Spinal cord (tissue), 10 donors: Measurements from ENCODE around the gene ACADM. TPM values are rescaled to one million over a fixed set of nuclear protein-coding genes. Genes with fewer than 3 reads are reported as not detected.
"Not testable (repeated sequence)": the region's sequence is repeated elsewhere in the genome, so short reads cannot be mapped to it uniquely, and the experiment has no call there.

ENCODE experiments used
- DNase-seq, 6 donors: peaks; one replicate each; pipeline versions ENCODE4 v3.0.0 to v3.0.0-alpha.2; 2013 to 2015; ENCODE audit warnings: low spot score in 6 of 6, low read depth in 4 of 6
- H3K27ac ChIP-seq: one replicate; pipeline ENCODE4 v1.5.1; 2013; ENCODE audit warnings: low read depth, low read length, control low read depth
- H3K27me3 ChIP-seq: one replicate; pipeline ENCODE4 v1.6.1; 2013; ENCODE audit warnings: low read length; ENCODE audit not compliant: control insufficient read depth, insufficient read depth
- H3K36me3 ChIP-seq: one replicate; pipeline ENCODE4 v1.6.1; 2013; ENCODE audit warnings: low read length; ENCODE audit not compliant: control insufficient read depth, insufficient read depth
- H3K4me1 ChIP-seq: one replicate; pipeline ENCODE4 v1.6.1; 2013; ENCODE audit warnings: low read length; ENCODE audit not compliant: control insufficient read depth, insufficient read depth
- H3K4me3 ChIP-seq: one replicate; pipeline ENCODE4 v1.5.1; 2013; ENCODE audit warnings: low read depth, low read length, control low read depth
- H3K9me3 ChIP-seq: one replicate; pipeline ENCODE4 v1.6.1; 2013; ENCODE audit warnings: low read length; ENCODE audit not compliant: control insufficient read depth, insufficient read depth
- WGBS: methylation state at CpG from one replicate; pipeline ENCODE4 v1.1.5; 2013; ENCODE audit warnings: missing lambda C conversion rate; ENCODE audit not compliant: insufficient coverage; 5-methylcytosine and 5-hydroxymethylcytosine counted together
- polyA plus RNA-seq, 2 donors: library from polyadenylated mRNA; unstranded; fragments of 120-200 nt; gene quantifications; one replicate each; pipeline ENCODE4 v1.2.1, GENCODE V29; 2013; ENCODE audit not compliant: insufficient read length in 2 of 2
- total RNA-seq, 2 donors: library from RNA; depleted of rRNA in 1 of 2; stranded (reverse); fragments of 120-200 nt in 1 of 2; fragments of >200 nt in 1 of 2; gene quantifications; one replicate each; pipeline versions ENCODE4 v1.2.3 to v1.2.4, GENCODE V29; 2013 to 2014
- donor health status: healthy.

ACADM gene
- total and polyA plus RNA-seq, 4 donors = 73.7 to 88.5 (median 84.1) TPM

DNA sequence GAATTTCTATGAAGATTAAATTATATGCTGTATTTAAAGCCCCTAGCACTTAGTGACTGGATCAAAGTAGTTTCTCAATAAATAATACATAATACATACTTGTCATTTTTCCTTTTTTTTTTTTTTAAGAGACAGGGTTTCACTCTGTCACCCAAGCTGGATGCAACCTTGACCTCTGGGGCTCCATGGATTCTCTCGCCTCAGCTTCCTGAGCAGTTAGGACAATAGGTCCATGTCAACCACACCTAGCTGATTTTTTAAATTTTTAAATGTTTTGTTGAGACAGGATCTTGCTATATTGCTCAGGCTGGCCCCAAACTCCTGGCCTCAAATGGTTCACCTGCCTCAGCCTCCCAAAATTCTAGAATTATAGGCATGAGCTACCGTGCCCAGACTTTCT is 5.9 kb downstream of the ACADM start:
- no peak for DNase-seq
- Histone ChIP-seq H3K27ac (no peak overlapping the region), H3K36me3 (peaks cover 14% of the 10 kb centered on the region), H3K4me1 (peaks cover 8% of the 10 kb centered on the region), H3K4me3 (no peak overlapping the region), H3K27me3 (no peaks in the 10 kb centered on the region), H3K9me3 (no peaks in the 10 kb centered on the region)
- 100% methylated on average over 1 of the region's 2 CpGs for WGBS

DNA sequence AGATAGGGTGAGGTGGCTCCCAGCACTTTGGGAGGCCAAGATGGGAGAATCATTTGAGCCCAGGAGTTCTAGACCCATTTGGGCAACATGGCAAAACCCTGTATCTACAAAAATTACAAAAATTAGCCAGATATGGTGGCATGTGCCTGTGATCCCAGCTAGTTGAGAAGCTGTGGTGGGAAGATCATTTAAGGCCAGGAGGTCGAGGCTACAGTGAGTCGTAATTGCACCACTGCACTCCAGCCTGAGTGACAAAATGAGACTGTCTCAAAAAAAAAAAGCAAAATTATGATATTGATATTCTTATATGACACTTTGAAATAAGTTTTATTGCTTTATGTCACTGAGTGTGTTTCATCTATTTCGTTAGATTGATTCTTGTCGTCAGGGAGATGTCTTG is 7.4 kb downstream of the ACADM start:
- Histone ChIP-seq H3K36me3 (peaks cover 20% of the 10 kb centered on the region), H3K27ac (no peak overlapping the region), H3K9me3 (no peaks in the 10 kb centered on the region), H3K27me3 (no peaks in the 10 kb centered on the region), H3K4me1 (peaks cover under 1% of the 10 kb centered on the region), H3K4me3 (no peak overlapping the region)
- WGBS = no CpG with 5 or more reads among the region's 4 CpGs
- DNase-seq = no peak

- H3K9me3 ChIP-seq = no peaks in the 10 kb centered on the region
- no peaks in the 10 kb centered on the region for H3K4me1 ChIP-seq
- WGBS = no CpG with 5 or more reads among the region's 1 CpG
- H3K36me3 ChIP-seq = peaks cover 20% of the 10 kb centered on the region
- H3K27me3 ChIP-seq = no peaks in the 10 kb centered on the region
- H3K27ac ChIP-seq = no peak overlapping the region
- no peak overlapping the region for H3K4me3 ChIP-seq
- no peak for DNase-seq
These were observed 8.2 kb downstream of the ACADM start for GRCh38 chr1:75732703-75733102.

- DNase-seq = no peak
- 98% methylated on average over 5 of the region's 5 CpGs for WGBS
- no peak overlapping the region for H3K27ac ChIP-seq
- no peak overlapping the region for H3K4me3 ChIP-seq
- H3K9me3 ChIP-seq = no peaks in the 10 kb centered on the region
- H3K4me1 ChIP-seq = no peaks in the 10 kb centered on the region
- no peaks in the 10 kb centered on the region for H3K27me3 ChIP-seq
- H3K36me3 ChIP-seq = peaks cover 23% of the 10 kb centered on the region
These were observed 9.2 kb downstream of the ACADM start for GRCh38 chr1:75733661-75734060.

DNA sequence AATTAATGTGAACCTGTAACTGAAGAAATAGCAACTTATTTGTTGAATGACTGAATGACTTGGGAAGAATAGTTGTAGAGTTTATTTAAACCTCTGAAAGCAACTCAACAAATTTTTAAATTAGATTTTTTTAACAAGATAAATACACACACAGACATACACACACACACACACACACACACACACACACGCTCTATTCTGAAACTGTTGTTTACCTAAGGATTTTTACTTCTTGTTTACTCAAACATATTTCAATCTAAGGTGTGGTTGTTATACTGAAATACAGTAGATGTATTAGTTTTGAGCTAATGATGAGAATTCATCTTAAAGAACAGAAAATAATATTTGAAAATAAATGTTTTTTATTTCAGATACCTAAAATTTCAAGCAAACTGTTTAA is 11.5 kb downstream of the ACADM start:
- peaks cover 26% of the 10 kb centered on the region for H3K36me3 ChIP-seq
- no peaks in the 10 kb centered on the region for H3K9me3 ChIP-seq
- H3K27me3 ChIP-seq = no peaks in the 10 kb centered on the region
- H3K27ac ChIP-seq = no peak overlapping the region
- DNase-seq = no peak
- no peak overlapping the region for H3K4me3 ChIP-seq
- H3K4me1 ChIP-seq = no peaks in the 10 kb centered on the region
- WGBS = no CpG with 5 or more reads among the region's 1 CpG

- Histone ChIP-seq H3K4me3 (no peak overlapping the region), H3K27me3 (no peaks in the 10 kb centered on the region), H3K27ac (no peak overlapping the region), H3K4me1 (no peaks in the 10 kb centered on the region), H3K36me3 (peaks cover 26% of the 10 kb centered on the region), H3K9me3 (no peaks in the 10 kb centered on the region)
- 100% methylated on average over 1 of the region's 6 CpGs for WGBS
- DNase-seq = no peak
These were observed 17.6 kb downstream of the ACADM start for GRCh38 chr1:75742047-75742625.

- no peak overlapping the region for H3K27ac ChIP-seq
These were observed 20.8 kb downstream of the ACADM start for GRCh38 chr1:75745276-75745675.

GRCh38 chr1:75757210-75757609 is 32.7 kb downstream of the ACADM start:
- not testable (repeated sequence) for H3K27me3 ChIP-seq, H3K9me3 ChIP-seq, DNase-seq, H3K27ac ChIP-seq, H3K4me3 ChIP-seq, H3K4me1 ChIP-seq
- H3K36me3 ChIP-seq = peaks cover 23% of the 10 kb centered on the region

More at GRCh38 chr1:75745276-75745675, 20.8 kb downstream of the ACADM start:
- 86% methylated on average over 1 of the region's 4 CpGs for WGBS
- Histone ChIP-seq H3K4me3 (no peak overlapping the region), H3K36me3 (peaks cover 20% of the 10 kb centered on the region), H3K27me3 (no peaks in the 10 kb centered on the region), H3K4me1 (no peaks in the 10 kb centered on the region), H3K9me3 (no peaks in the 10 kb centered on the region)
- no peak for DNase-seq

GRCh38 chr1:75758543-75758942 is 34.0 kb downstream of the ACADM start:
- H3K4me3 ChIP-seq, H3K27me3 ChIP-seq, DNase-seq, H3K27ac ChIP-seq, H3K4me1 ChIP-seq, H3K9me3 ChIP-seq: not testable (repeated sequence)
- 100% methylated on average over 2 of the region's 4 CpGs for WGBS
- peaks cover 23% of the 10 kb centered on the region for H3K36me3 ChIP-seq

DNA sequence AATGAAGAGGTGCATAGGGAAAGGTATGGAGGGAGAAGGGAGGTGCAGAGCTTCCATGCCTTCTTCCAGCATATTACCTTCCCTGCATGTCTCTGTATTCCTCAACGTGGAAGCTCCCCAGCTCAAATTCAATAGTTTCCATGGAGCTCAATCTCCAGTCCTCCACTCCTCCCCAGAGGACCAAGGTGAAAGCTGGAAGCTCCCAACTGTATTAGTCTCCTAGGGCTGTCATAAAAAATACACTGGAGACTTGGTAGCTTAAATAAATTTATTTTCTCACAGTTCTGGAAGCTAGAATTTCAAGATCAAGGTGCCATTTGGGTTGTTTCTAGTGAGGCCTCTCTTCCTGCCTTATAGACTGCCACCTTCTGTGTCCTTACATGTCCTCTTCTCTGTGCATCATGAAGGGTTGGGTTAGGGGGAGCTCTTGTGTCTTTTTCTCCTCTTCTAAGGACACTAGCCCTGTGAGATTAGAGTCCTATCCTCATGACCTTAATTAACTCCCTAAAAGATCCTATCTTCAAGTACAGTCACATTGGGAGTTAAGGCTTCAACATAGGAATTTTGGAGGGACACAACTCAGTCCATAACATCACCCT is 39.6 kb downstream of the ACADM start:
- Histone ChIP-seq H3K4me3 (no peak overlapping the region), H3K36me3 (peaks cover 3% of the 10 kb centered on the region)
- 86% methylated on average over 1 of the region's 1 CpG for WGBS

More for the DNA sequence above, 39.6 kb downstream of the ACADM start:
- no peak overlapping the region for H3K27ac ChIP-seq
- no peak for DNase-seq
- no peaks in the 10 kb centered on the region for H3K9me3 ChIP-seq
- H3K27me3 ChIP-seq = no peaks in the 10 kb centered on the region
- H3K4me1 ChIP-seq = no peaks in the 10 kb centered on the region
